Activated T-cell treated with anti-CD3 and anti-CD28 coated beads for 1 hour (primary cell): ENCODE data around the gene GPR35.

Experiments
- DNase-seq: peaks from one replicate; pipeline ENCODE4 v3.0.0-alpha.2; 2020; ENCODE audit warnings: low read depth

The GPR35 gene

DNA sequence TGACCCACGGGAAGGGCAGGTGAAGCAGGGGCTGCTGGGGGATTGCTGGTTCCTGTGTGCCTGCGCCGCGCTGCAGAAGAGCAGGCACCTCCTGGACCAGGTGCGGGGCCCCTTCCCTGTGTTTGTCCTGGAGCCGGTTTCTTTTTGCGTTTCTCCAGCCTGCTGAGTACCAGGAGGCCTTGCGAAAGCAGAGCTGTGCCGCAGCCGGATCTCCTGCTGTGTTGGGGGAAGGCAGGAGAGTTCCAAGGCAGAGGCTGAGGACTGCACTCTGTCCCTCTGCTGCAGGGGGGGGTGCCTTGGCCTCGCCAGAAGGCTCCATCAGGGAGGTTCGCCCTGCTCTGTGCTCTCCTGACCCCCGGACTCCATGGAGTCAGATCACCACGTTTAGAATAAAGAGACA is 35.9 kb upstream of the GPR35 start:
- DNase-seq, result no peak

DNA sequence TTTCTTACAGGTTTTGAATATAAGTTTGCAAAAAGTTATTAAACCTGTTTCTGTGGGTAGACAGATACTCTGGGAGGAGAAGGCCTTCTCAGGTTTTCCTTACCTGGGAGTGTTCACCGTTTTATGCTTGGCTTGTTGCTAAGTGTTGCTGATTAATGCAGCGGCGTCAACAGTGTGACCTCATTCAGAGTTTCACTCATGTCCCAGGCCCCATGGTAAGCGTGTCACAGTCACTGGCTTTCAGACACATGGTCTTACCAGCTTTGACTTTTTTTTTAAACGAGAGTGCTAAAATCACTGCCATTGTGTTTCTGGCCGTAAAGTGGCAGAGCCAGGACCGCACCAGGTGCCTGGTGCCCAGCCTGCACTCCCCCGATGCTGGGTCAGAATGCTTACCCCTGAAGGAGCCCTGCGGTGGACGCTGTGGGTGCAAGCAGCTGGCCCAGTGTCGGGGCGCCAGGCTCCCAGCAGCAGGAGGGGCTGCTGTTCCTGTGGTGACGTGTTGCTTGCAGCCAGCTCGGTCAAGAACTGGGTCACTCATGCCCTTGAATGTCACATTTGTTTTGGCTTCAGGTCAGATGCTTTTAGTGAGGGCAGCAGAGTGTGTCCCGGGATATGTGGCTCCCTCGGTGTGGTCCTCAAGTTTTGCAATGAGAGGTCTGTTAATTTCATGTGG is 35.3 kb upstream of the GPR35 start:
- DNase-seq, result no peak

DNA sequence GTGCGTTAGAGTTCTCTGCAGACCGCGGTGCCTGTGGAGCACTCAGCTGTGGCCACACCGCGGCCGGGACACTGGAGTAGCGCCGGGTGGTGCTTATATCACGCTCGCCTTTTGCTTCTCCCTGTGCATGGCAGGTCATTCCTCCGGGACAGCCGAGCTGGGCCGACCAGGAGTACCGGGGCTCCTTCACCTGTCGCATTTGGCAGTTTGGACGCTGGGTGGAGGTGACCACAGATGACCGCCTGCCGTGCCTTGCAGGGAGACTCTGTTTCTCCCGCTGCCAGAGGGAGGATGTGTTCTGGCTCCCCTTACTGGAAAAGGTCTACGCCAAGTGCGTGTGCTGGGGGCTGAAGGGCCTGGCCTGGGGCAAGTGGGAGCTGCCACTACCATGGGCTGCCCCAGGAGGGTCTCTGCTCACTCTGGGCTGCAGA is 34.6 kb upstream of the GPR35 start:
- DNase-seq, result no peak

DNA sequence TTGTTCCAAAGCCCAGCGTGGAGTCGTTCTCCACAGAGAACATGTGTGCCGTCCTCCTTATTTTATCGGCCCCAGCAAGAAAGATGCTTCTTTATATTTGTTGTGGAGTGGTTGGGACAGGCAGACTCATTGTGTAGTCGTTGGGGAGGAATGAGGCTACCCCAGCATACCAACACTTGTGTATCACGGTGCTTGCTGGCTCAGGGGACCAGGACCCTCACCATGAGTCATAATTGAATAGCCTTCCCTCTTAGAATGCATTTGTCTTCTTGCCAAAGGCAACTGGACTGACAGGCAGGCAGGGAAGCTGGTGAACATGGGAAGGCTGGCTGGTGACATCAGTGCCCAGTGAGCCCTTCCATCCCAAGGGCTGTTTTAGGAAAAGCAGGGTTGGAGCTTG is 34.1 kb upstream of the GPR35 start:
- no peak for DNase-seq

DNA sequence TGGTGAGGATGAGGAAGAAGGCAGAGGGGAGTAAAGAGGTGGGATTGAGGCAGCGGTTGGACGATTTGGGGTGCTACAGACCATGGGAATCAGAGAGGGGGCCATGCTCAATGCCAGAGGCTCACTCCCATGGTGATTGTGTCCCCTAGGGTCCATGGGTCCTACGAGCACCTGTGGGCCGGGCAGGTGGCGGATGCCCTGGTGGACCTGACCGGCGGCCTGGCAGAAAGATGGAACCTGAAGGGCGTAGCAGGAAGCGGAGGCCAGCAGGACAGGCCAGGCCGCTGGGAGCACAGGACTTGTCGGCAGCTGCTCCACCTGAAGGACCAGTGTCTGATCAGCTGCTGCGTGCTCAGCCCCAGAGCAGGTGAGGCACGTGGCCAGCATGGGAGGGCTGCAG is 33.5 kb upstream of the GPR35 start:
- no peak for DNase-seq

DNA sequence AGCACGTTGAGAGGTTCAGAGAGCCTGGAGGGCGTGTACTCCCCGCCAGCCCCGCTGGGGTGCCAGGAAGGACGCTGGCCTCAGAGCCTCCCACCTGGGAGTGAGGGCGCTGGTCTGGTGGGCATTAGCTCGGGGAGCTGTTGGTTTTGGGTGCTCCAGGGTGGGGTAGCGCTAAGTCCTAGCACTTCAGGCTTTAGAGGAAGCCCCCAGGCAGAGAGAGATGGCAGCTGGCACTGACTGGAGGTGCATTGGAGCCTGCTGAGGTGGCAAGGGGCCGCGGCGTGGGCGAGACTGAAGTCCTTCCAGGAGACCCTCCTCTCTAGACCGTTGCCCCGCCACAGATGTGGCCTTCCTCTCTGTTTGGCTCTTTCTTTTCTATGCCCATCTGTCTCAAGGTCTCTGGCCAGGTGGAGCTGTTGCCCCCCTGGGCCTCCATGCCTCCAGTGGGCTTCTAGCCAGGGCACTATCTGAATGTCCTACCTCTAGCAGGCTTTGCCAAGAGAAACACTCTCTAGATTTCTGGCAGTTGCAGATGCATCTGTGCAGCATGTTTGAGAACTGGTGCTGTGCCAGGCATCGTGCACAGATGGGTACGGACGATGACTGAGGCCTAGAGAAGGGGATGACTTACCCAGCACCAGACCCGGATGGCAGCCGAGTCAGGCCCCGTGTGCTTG is 32.1 kb upstream of the GPR35 start:
- no peak for DNase-seq

DNA sequence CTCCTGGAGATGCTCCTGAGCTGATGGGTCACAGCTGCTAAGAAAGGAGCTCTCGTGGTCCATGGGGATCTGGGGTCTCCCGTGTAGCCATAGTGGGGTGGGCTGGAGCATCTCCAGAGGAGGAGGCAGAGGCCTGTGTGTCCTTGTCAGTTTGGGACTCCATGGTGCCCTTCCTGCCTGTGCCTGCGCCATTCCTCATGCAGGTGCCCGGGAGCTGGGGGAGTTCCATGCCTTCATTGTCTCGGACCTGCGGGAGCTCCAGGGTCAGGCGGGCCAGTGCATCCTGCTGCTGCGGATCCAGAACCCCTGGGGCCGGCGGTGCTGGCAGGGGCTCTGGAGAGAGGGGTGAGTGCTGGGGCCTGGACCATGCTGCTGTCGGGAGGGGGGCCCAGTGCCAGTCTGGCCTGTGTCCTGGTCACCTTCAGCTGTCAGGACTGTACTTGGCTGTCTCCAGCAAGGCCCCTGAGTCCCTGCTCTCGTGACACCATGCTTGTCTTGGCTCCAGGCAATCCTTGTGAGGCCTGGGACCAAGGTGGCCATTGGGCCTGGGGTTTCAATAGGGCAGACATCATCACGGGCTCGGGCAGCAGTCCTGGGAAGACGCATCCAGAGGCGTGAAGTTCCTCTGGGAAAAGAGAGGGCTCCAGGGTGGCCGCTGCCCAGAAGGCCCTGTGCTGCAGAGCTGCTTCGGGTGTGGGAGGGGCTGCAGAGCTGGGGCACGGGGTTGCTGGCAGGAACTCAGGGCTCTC is 31.4 kb upstream of the GPR35 start:
- no peak for DNase-seq

DNA sequence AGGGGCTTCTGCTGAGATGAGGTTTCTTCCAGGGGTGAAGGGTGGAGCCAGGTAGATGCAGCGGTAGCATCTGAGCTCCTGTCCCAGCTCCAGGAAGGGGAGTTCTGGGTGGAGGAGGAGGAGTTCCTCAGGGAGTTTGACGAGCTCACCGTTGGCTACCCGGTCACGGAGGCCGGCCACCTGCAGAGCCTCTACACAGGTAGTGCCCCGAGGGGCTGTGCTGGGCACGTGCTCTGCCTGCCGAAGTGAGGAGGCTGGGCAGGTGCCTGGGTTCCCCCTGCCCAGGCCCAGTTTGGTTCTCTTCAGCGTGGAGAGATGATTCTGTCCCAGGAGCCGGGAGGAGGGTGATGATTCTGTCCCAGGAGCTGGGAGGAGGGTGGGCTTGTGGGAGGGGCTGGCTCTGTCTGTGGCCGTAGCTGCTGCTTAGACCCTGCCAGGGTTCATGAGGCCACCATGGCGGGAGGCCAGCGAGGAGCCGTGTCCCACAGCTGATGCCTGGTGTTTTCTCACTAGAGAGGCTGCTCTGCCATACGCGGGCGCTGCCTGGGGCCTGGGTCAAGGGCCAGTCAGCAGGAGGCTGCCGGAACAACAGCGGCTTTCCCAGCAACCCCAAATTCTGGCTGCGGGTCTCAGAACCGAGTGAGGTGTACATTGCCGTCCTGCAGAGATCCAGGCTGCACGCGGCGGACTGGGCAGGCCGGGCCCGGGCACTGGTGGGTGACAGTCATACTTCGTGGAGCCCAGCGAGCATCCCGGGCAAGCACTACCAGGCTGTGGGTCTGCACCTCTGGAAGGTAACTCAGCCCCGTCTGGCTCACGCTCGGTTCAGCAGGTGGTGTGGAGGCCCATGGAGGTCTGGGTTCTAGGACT is 30.5 kb upstream of the GPR35 start:
- no peak for DNase-seq

DNA sequence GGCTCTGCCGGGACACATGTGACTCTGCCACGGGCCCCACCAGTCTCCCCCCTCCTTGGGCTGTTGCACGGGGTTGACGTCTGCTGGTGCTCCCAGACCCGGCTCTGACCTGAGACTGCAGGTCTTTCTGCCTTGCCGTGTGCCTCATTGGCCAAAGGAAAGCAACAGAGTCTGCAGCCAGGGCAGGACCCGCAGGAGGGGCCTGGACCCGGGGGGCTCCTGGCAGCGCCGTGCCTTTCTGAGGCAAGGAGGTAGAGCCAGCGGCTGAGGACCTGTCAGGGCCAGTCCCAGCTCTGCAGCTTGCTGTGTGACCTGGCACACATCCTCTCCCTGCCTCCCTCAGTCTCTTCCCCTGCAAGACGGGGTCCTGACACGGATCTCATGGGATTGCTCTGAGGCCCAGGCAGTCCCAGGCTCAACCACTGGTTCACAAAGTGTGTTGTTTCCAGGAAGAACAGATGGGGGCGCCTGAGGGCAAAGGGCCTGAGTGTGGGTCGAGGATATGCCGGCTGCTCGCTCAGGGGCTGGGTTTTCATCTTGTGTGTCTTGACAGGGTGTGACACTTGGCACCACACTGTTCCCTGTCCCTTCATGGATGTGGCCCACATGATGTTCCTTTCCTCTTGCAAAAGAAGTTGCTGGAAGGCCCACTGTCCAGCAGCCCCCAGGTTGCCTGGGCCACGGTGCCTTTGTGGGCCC is 29.8 kb upstream of the GPR35 start:
- no peak for DNase-seq

DNA sequence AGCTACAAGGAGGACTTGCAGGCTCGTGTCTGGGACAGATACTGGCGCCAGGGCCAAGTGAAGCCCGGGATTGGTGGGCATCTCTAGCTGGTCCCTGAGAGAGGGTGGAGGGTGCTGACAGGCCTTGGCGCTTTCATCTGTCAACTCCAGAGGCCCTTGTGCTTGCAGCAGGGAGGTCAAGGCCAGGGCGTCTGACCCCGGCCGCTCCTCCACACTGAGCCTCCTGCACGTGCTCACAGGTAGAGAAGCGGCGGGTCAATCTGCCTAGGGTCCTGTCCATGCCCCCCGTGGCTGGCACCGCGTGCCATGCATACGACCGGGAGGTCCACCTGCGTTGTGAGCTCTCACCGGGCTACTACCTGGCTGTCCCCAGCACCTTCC is 29.2 kb upstream of the GPR35 start:
- DNase-seq, result no peak

DNA sequence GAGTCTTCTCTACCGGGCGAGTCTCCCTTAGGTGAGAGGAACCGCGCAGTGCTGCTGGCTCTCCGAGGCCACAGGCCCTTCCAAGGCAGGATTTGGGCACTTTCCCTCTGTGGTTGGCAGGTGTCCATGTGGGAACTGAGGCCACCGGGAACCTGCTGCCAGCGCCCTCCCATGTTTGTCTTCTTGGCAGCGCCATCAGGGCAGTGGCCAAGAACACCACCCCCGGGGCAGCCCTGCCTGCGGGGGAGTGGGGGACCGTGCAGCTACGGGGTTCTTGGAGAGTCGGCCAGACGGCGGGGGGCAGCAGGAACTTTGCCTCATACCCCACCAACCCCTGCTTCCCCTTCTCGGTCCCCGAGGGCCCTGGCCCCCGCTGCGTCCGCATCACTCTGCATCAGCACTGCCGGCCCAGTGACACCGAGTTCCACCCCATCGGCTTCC is 28.8 kb upstream of the GPR35 start:
- no peak for DNase-seq

DNA sequence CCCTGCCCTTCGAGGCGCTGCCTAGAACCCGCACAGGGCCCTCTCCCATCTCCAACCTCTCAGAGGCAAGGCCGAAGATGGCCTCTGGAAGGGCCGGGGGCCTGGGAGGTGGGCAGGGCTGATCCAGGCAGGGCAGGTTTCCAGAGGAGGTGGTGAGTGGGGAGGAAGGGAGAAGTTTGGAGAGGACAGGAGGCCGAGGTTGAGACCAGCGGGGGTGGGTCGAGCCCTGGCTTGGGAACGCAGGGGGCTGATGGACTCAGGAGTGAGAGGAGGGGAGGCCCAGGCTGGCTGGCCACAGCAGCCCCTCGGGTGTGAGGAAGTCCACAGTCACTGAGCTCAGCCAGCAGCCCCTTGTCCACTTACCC is 28.2 kb upstream of the GPR35 start:
- no peak for DNase-seq

DNA sequence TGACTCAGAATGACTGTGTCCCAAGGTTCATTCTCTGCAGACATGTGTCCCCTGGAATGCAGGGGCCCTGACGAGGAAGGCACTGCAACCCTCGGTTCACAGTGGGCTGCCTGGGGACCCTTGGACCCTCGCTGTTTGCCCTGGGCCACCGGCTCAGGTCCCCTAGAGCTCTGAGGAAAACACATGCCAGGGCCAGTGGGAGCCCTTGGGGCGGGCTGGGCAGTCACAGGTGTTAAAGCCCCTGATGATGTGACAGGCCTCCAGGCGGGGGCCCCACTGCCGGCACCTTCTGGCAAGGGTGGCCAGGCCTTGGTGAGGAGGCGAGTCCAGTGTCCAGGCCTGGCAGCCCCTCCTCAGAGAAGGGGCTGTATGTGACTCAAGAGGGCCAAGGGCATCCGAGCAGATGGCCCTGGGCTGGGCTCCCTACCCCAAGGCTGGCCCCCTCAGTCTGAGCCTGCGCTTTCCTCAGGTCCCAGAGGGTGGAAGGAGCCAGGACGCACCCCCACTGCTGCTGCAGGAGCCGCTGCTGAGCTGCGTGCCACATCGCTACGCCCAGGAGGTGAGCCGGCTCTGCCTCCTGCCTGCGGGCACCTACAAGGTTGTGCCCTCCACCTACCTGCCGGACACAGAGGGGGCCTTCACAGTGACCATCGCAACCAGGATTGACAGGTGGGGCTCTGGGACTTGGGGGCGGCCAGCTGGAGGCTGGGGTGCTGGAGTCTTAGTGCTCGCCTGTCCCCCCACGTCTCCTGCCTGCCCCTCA is 27.7 kb upstream of the GPR35 start:
- no peak for DNase-seq

DNA sequence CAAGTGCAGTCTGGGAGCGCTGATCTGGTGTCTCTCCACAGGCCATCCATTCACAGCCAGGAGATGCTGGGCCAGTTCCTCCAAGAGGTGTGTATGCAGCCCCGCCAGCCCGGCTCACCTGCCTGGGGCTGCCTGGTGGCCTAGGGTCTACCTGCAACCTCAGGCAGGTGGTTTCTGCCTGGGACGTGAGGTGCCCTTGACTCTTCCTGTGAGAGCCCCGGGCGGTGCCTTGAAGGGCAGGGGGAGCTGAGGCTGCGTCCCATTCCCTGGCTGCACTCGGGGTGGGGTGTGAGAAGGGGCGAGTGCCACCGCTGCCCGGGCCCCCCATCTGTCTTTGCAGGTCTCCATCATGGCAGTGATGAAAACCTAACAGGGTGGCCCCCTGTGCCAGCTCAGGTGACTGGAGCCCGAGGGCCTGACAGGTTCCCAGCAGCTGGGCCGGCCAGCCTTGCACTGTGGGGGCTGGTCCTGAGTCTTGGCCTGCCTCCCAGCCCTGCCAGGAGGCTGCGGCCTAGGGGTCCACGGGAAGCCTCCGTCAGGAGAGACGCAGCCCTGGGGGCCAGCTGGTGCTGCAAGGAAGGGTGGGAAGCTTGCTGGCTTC is 26.9 kb upstream of the GPR35 start:
- no peak for DNase-seq

DNA sequence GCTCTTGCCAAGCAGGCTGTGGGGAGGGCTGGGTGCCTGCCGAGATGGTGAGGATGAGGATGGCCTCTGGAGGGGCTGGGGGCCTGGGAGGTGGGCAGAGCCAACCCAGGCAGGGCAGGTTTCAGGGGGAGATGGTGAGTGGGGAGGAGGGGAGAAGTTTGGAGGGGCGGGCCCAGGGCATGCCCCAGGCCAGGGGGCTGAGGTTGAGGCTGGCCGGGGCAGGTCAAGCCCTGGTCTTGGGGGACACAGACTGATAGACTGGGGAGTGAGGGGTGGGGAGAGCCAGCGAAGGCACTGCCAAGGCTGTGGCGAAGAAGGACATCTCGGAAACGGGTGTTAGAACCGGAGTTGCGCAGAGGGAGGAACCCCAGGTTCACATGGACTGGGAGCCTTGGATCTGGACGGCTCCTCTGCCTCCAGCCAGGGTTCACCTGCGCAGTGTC is 26.1 kb upstream of the GPR35 start:
- DNase-seq, result no peak

DNA sequence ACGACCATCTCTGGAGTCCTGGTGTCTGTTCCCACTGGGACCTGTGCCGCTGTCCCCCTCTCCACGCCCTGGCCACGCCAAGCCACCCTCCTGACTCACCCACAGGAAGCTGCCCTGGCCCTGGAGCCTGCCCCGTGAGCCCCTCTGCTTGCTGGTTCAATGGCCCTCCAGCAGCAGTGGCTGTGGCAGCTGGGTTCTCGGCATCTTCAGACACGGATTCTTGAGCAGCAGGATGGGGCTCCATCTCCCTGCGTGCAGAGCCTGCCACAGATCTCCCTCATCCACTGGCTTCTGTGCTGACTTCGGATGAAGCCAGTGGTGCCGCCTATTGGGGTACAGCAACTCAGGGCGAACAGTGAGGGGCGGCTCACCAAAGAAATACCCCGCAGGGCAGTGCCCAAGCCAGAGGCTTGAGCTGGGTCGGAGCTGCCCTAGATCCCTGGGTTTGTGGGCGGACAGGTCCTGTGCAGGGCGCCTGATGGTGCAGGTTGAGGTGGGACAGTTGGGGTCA is 24.8 kb upstream of the GPR35 start:
- DNase-seq, result no peak

DNA sequence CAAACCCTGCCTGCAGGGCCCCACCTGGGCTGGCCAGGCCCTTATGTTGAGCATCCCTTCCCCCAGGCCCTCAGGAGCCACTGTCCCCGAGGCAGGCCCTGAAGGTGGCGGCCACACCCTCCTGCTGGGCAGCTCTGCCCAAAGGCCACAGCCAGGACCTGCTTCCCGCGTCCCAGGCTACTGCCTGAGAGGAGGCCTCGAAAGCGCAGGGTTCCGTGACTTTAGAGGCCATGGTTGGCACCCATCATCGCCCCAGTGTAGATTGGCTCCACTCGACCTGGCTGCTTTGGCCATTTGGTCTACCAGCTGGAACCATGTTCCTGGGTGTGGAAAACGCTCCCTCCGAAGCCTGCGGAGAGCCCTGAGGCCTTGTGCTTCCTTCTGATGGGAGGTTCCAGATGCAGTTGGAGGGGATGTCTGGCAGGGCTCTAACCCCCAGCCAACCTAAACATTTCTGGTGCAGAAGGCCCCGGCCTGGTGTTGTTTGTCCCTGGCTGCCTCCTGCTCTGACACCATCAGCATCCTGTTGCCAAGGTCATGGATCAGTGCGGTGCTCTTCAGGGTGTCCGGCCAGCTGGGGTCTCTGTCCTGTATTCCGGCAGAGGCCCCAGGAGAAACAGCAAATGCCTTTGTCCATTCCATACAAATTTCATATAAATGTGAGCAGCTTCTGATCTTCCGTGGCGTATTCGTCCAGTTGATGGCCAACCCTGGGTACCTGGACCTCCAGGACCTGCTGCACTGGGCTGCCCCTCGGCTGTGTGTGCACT is 24.0 kb upstream of the GPR35 start:
- no peak for DNase-seq

DNA sequence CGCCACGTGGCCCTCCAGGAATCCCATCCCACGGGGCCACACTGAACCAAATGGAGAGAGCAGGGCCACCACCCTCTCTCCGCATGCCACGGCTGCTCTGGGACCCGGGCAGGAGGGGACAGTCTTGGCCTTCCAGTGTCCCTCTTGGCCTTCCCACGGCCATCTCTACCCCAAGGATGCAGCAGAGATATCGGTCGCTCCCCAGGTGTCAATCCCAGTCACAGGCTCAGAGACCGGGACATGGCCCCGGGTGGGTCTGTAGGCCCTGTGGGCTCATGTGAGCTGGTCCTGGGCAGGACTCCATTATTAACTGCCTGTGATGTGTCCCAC is 23.5 kb upstream of the GPR35 start:
- DNase-seq, result no peak

DNA sequence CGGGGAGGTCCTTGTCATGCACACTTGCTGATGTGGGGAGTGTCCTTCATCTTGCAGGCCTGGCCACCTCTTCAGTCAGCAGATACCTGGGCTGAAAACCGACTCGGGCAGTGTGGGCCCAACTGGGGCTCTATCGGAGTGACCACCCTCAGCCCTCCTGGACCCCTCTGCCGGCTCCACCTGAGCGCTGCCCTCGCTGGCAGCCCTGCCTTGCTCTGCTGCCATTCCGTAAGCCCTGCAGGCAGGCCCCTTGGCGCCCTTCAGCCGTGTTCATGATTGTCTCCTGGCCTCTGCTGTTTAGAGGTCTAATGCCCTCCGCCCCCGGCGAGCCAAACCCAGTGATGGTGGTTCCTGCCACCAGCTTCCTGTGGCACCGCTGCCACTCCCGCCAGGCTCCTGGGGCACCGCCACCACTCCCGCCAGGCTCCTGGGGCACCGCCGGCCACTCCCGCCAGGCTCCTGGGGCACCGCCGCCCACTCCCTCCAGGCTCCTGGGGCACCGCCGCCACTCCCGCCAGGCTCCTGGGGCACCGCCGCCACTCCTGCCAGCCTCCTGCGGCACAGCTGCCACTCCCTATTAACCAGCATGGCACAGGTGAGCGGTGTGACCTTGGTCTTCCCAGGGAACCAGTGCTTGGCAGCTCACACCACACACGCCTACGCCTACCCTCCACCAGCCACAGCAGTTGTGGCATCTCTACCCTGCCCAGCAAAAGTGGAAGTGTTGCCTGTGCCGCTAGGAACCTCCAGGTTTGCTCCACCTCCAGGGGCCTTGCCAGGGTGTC is 22.8 kb upstream of the GPR35 start:
- DNase-seq, result no peak
